GM19240 (cell line): ENCODE results near the gene ASIC4.

ENCODE experiments used
- DNase-seq: peaks from one replicate; pipeline ENCODE4 v3.0.0; 2011; ENCODE audit warnings: low spot score; ENCODE audit not compliant: insufficient read length

The ASIC4 gene

DNA sequence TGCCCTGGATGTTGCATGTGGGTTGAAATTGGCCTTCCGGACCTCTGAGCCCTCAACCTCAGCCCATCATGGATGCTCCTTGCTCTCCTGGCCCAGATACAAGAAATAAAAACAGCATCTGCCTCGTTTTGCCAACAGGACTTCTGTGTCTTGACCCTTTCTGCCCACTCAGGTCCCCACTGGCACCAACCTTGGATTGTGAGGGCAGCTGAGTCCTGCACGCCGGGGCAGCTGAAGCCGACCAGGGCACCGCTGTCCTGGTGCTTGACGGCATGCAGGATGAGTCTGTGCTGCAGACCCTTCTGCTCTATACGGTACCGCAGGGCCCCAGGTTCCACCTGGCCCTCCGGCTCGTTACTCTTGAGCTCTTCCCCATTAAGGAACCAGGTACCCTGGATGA, 52.4 kb downstream of the ASIC4 start:
- DNase-seq = no peak

DNA sequence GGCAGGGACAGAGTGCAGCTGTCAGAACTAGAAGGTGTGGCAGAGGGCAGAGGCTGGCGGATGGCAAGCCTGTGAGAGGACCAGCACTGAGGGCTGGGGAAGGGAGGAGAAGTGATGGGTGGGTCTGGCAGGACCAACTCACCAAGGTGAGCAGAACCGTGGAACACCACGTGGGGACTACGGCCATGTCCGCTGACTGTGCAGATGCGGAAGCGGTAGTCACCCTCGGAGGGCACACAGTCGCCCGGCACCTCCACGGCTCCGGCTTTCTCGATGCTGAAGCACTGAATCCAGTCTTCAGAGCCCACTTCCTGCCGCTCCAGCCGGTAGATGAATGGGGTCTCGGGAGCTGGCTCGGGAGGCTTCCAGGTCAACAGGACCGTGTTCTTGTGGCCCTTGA, 52.8 kb downstream of the ASIC4 start:
- DNase-seq = no peak

DNA sequence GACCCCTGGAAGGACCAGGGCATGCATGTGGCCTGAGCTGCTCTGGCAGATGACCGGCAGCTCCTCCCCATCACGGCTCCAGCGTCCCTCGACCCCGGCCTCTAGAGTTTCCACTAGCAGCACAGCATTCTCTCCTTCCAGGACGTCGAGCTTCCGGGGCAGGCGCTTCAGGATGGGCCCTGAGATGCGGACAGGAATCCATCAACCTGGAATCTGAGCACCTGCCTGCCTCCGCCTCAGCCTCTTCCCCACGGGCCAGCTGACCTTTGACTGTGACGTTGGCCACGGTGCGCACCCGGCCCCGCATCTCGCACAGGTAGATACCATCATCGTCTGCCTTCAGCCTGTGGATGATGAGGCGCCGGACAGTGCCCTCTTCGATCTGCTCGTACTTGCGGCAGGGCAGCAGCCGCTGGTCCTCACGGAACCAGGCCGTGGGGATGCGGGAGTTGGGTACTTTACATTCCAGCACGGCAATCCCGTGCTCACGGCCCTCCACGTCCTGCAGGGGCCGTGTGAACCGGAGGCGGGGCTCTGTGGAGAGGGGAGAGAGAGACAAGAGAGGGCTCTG, 53.6 kb downstream of the ASIC4 start:
- no peak for DNase-seq

DNA sequence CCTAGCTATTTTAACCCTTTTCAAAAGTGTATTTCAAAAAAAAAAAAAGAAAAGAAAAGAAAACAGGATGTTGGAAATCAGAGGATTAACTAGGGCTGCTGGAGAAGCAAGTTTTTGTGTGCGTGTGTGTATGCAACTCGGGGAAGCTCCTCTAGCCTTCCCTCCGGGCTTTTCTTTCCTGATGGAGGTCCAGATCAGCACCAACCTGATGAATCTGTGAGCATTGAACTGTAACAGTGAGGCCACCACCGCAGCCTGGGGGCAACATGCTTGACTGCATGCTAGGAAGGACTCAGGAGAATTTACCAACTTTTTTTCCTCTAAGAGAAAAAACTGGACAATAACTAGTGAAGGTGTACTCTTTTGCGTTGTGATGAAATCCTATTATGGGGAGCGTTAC, 54.8 kb downstream of the ASIC4 start:
- no peak for DNase-seq

DNA sequence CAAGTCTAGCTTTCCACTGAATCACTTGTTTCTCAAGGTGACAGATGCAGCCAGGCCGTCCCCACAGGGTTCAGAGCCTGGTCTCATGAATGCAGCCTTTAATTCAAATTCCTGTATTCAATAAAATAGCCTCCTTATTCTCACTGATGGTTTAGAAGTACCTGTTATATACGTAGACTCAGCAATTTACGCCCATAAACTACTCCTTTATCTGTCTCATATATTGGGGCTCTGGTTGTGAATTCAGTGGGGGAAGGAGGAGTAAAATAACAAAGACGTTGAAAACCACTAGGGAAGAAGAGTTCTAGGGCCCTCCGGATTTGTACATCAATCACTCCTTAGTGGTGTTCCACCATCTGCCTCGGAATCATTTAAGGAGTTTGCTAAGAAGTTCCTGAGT, 55.4 kb downstream of the ASIC4 start:
- no peak for DNase-seq

DNA sequence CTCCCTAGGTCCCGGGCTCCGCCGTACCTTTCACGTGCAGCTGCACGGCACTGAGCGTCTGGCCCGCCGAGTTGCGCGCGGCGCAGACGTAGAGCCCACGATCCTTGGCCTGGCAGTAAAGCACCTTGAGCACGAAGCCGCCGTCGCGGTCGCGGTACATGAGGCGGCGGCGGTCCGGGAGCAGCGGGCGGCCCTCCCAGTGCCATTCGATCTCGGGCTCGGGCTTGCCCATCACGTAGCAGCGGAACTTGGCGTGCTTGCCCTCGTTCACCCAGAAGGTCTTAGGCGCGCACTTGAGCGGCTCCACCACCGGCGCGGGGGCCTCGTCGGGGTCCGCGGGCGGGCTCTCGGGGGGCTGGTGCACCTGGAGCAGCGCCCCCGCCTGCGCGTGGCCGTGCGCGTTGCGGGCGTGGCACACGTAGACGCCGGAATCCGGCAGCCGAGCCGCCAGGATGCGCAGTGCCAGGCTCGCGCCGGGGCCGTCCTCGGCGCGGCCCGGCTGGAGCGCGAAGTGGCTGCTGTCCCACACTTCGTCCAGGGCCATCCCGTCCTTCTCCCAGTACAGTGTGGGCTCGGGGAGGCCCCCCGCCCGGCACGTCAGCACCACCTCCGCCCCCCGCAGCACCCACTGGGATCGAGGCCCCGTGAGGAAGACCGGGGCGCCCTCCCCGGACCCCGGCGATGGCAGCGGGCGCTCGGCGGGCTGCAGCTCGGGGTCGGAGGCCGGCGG, 56.1 kb downstream of the ASIC4 start:
- no peak for DNase-seq

DNA sequence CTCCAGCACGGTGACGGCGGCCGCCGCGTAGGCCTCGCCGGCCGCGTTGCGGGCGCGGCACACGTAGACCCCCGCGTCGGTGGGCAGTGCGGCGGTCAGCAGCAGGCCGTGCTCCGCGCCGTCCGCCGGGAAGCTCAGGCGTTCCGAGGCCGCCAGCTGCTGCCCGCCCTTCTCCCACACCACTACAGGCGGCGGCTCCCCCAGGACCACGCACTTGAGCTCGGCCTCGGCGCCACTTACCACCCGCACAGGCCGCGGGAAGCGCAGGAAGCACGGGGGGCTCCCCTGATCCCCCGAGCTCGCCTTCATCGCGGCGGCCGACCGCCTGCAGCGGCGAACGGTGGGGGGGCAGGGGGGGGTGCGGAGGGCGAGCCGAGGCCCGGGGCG, 56.6 kb downstream of the ASIC4 start:
- DNase-seq = no peak

DNA sequence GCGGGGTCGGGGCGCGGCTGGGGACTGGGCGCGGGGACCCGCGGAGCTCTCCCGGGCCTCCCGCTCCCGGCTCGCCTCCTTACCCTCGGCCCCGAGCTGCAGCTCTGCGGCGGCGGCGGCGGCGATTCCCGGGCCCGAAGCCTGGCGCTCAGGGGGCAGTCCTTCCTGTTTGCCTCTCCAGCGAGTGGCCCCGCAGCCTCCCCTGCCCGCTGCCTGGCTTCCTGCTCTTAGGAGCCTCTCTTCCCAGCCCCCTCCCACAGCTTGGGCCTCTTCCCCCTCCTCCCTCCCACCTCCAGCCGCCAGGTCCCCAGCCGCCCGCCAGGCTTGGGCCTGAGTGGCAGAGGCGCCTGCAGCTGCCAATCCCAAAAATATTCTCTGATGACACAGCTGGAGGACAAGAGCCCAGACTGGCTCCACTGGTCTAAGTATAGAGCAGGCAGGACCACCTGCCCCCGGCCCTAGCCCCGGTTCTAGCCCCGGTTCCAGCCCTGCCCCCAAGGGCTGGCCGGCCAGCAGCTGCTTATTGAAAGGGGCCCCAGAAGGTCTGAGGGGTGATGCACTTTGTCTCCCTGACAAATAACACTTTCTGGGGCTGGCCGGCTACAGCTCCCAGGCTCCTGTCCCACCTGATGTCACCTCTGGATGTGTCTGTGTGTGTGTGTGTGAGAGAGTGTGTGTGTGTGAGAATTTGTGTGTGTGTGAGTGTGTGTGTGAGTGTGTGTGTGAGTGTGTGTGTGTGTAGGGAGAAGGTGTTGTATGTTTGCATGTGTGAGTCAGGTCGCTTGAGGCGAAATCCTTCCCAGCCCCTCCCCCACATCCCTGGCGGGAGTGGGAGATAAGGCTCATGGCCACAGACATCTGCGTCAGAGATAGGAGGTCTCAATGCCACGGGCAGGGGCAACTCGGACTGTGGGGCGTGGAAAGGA, 57.3 kb downstream of the ASIC4 start, which contains the start of gene OBSL1:
TSS of gene OBSL1 (minus strand) at position 229 of the 926 bp plus-strand sequence. CDS start 307 bp downstream, outside the sequence.
- no peak for DNase-seq

DNA sequence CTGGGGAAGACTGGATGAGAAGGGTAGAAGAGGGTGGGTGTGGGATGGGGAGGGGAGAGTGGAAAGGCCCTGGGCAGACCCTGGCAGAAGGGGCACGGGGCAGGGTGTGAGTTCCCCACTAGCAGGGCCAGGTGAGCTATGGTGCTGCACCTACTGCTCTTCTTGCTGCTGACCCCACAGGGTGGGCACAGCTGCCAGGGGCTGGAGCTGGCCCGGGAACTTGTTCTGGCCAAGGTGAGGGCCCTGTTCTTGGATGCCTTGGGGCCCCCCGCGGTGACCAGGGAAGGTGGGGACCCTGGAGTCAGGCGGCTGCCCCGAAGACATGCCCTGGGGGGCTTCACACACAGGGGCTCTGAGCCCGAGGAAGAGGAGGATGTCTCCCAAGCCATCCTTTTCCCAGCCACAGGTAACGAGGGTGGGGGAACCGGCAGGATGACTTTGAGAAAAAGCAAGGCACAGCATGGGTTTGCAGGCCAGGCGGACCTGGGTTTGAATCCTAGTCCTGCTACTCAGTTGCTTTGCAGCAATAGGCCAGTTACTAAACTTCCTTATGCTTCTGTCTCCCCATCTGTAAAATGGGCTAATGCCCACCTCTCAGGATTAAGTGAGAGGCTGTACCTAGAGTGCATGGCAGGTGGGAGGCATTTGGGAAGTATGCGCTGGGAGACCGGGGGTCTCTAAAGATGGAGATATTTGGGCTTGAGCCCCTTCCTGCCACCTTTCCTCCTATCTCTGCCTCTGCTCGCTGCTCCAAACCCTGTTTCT, 58.1 kb downstream of the ASIC4 start, which contains the start of gene INHA:
TSS of gene INHA (plus strand) at position 74 of the 765 bp plus-strand sequence. CDS start at position 139, 65 bp downstream.
- DNase-seq = no peak

DNA sequence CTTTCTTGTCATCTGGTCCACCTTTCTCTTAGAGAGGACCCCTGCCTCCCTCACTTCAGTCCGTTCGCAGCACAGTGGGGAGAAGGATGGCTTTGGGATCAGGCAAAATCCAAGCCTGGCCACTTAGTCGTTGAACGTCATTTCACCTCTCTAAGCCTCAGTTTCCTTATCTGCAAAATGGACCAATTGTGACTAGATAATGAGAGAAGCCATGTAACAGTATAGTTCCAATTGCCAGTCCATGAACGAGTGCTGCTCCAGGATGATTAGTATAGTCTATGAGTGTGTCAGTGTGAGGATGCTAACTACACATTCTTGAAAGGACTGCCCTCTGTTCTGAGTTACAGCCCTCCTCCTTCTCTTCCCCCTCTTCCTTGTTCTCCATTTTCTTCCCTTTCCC, 58.9 kb downstream of the ASIC4 start:
- no peak for DNase-seq

DNA sequence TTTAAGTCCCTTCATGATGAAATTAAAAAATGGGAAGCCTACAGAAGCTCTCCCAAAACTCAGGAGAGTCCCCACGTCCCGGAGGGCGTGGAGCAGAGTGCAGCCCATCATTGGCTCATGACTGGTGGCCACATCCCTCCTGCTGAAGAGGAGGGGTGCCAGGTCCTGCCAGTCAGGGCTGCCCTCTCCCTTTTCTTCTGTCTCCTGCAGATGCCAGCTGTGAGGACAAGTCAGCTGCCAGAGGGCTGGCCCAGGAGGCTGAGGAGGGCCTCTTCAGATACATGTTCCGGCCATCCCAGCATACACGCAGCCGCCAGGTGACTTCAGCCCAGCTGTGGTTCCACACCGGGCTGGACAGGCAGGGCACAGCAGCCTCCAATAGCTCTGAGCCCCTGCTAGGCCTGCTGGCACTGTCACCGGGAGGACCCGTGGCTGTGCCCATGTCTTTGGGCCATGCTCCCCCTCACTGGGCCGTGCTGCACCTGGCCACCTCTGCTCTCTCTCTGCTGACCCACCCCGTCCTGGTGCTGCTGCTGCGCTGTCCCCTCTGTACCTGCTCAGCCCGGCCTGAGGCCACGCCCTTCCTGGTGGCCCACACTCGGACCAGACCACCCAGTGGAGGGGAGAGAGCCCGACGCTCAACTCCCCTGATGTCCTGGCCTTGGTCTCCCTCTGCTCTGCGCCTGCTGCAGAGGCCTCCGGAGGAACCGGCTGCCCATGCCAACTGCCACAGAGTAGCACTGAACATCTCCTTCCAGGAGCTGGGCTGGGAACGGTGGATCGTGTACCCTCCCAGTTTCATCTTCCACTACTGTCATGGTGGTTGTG, 60.4 kb downstream of the ASIC4 start:
- no peak for DNase-seq

DNA sequence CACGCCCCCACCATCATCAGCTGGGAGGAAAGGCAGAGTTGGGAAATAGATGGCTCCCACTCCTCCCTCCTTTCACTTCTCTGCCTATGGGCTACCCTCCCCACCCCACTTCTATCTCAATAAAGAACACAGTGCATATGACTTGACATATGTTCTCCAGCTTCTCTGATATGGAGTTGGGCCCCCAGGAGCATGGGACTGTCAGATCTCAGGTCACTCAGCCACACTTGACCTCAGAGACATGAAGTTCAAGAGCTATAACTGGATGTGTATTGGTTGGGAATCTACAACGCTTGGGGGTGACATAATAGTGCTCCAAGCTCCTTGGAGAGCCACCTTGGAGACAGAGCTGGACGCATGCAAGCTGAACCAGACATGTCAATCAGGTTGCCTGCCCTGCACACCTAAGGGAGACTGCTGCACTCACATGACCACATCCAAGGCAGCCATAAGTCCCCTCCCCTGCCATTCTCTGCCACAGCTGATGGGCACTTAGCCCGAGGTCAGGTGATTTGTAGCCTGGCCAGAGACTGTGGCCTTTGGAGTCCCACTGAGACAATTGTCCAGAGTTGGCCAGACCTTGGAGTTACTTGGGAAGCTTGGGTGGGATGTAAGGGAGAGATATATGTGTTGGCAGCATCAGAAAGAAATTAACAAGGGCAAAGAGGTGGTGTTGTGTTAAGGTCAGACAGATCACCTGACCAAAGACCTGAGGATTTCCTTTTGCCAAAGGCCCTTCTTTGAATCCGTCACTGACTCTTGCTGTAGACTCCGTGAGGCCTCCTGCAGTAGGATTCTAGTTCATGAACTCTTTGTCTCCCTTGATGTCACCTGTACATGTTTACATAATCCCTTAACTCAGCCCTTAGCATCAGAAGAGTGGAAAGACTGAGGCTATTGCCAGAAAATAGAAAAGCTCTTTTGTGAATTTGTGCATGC, 61.6 kb downstream of the ASIC4 start:
- DNase-seq = no peak

DNA sequence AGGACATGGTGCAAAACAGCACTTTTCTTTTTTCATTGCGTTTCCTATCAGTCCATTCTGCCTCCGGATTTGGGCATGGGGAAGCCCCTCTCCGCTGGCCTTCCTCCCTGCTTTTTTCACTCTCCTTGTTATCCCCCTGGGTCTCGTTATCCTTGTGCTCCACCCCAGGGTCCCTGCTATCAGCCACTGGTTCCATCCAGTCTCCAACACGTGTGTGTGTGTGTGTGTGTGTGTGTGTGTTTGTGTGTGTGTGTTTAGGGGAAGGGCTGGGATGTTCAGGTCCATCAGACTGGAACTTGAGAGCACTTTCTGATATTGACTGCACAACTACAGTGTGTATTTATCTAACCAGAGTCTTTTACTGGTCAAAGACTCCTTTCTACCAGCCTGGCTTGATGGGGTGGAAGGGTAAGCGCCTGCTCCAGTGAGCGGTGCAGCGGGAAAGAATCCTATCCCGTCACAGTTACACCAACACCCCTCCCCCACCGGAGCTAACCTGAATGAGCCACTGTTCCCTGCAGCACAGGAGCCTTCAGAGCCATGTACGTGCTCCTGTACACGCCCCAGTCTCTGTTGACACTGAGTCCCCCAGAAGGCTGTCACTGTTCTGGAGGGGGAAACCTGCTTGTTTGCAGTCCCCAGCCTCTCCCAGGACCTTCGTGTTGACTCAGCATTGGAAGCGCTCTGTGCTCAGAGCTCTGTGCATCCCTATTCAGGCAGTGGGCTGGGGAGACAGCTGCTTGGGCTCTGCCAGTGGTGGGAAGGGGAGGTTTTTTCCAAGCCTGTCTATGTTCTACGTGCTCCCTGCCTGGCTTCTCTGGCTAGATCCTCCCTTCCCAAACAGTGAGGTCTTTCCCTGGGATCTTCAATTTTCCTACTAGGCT, 62.5 kb downstream of the ASIC4 start:
- DNase-seq = no peak

DNA sequence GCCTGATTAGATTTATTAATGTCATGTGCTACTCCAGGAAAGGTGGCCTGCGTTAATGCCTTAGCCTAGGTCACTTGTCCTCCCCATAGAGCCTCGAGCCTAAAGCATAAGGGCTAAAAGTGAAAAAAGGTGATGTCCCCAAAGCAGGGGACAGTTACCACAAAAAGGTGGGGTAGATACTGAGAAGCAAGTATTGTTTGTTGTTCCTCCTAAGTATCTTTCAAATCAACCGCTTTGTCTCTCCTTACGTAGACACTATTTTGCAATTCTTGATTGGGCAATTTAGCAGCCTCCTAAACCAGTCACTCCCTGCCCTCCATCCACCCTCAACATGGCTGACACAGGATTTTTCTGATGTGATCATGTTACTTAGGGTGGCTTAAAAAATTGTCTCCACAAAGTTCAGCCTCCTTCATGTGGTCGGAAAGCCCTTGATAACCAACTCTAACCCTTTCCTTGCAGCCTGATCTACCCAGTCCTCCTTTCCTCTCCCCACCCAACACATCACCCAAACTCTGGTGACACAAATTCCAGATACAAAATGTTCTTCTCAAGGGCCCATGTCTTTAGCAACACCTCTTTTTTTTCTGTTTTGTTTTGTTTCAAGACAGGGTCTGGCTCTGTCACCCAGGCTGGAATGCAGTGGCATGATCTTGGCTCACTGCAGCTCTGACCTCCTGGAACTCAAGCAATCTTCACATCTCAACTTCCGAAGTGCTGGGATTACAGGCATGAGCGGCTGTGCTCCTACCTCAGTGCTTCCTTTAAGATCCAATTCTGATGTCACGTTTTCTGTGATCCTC, 64.7 kb downstream of the ASIC4 start:
- no peak for DNase-seq

DNA sequence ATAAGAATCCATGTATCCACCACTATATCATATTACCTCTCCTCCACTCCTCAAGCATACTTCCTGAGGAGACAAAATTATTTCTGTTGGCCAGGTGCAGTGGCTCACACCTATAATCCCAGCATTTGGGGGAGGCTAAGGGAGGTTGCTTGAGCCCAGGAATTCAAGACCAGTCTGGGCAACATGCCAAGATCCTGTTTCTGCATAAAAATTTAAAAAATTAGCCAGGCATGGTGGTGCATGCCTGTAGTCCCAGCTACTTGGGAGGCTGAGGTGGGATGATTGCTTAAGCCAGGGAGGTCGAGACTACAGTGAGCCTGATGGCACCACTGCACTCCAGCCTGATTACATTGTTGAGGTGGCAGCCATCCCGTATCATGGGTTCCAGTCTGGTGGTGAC, 67.1 kb downstream of the ASIC4 start:
- no peak for DNase-seq
